Measurements from ENCODE around the gene TSPAN9. TPM values are rescaled to one million over a fixed set of nuclear protein-coding genes. Genes with fewer than 3 reads are reported as not detected.

The TSPAN9 gene
- total and polyA plus RNA-seq, 10 of the 15 experiments (the other 5 are each of a cell fraction or from before 2014, with no cell fraction given), result 0.03 to 1.0 (median 0.12) TPM; not detected in 5

DNA sequence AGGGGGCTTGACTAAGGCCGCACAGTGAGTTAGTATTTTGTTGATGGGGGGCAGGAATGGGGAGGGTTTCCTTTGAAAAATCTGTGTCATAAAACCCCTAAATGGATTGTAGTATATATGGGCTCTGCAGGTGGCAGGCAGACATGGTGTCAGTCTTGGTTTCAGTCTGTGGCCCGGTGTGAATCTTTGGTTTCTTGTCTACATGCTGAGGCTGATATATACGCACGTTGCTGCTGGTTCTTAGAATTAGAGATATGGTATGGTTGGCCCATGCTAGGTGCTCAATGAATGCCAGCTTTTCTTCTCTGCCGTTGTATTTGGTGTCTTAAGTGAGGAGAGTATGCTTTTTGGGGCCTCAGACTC is 73.1 kb downstream of the TSPAN9 start (continued):
- TF ChIP-seq, protein P1, sequence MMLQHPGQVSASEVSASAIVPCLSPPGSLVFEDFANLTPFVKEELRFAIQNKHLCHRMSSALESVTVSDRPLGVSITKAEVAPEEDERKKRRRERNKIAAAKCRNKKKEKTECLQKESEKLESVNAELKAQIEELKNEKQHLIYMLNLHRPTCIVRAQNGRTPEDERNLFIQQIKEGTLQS (IDR thresholded peaks at IDR 0.05; ENCODE audit: borderline replicate concordance, extremely low read depth, low read depth, low read length), result no peak
- TF ChIP-seq, protein P2, sequence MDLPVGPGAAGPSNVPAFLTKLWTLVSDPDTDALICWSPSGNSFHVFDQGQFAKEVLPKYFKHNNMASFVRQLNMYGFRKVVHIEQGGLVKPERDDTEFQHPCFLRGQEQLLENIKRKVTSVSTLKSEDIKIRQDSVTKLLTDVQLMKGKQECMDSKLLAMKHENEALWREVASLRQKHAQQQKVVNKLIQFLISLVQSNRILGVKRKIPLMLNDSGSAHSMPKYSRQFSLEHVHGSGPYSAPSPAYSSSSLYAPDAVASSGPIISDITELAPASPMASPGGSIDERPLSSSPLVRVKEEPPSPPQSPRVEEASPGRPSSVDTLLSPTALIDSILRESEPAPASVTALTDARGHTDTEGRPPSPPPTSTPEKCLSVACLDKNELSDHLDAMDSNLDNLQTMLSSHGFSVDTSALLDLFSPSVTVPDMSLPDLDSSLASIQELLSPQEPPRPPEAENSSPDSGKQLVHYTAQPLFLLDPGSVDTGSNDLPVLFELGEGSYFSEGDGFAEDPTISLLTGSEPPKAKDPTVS (IDR thresholded peaks at IDR 0.05; ENCODE audit: low read depth, low read length), result no peak
- TF ChIP-seq SPI1 (IDR thresholded peaks at IDR 0.05; ENCODE audit: borderline replicate concordance, insufficient read depth, low read depth, low read length) (no peak), ZNF274 (IDR thresholded peaks at IDR 0.05; ENCODE audit: insufficient read depth, insufficient read length) (no peak), POU2F2 (IDR thresholded peaks at IDR 0.05; ENCODE audit: borderline replicate concordance, low read depth, low read length) (no peak)
- TF ChIP-seq, protein P3, sequence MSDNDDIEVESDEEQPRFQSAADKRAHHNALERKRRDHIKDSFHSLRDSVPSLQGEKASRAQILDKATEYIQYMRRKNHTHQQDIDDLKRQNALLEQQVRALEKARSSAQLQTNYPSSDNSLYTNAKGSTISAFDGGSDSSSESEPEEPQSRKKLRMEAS (IDR thresholded peaks at IDR 0.05; ENCODE audit: low read depth, low read length), result no peak

DNA sequence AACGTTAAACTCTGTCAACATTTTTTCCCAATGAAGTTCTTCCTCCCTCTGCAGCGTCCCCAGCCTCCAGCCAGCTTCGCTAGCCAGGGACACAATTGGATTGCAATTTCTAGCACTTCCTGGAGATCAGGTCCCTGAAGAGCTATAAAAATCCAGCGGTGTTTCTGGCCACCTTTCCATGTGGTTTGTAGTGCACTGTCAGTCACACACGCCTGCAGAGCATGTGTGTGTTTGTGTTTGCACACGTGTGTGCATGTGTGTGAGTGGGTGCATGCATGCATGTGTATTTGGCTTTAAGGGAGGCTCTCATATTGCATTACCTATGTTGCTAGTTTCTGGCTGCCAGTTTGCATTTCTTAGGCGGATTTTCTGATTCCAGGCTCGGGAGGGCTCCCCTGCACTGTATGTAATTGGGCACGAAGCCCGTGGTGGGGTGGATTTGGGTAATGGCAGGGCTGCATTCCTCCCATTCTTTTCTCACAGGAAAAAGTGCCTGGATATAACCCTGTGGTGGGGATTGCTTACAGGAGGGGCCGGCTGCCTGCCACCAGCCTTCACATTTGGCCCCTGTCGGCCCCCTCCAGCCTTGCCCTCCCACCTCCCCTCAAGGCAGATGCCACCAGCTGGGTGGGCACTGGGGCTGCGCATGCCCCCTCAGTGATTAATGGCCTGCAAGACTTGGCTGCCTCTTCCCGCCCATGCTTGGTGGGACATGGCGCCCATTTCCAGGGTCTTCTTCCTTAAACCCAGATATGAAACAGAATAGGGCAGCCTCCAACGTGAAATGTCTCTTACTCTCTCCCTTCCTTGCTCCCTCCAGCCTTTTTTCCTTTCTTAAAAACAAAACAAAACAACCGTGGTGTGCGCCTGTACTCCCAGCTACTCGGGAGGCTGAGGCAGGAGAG is 74.0 kb downstream of the TSPAN9 start:
- POLR2A ChIA-PET, result no interaction called here
- H3K27me3 ChIP-seq (replicated peaks in 1 of 2; ENCODE audit: control insufficient read depth in 2 of 2, insufficient read depth in 2 of 2, low read length in 1 of 2), result peaks cover 4 to 12% of the 10 kb centered on the region in 2 experiments; a peak in 3 of 4 replicates
- DNase-seq (ENCODE audit: low read depth, low spot score) (no peak), FAIRE-seq (no peak), ATAC-seq (no peak)
- no peaks in the 10 kb centered on the region for H3K79me2 ChIP-seq (ENCODE audit: control insufficient read depth, insufficient read depth, low read length)
- H3K9me3 ChIP-seq (replicated peaks; ENCODE audit: control insufficient read depth, insufficient read depth, low read length), result no peaks in the 10 kb centered on the region
- in situ Hi-C loops (cut with MboI) (no loop called here), intact Hi-C loops (cut with micrococcal nuclease; ENCODE audit: unreplicated experiment) (no loop called here)
- RAD21 ChIA-PET (ENCODE audit: unreplicated experiment), result no interaction called here
- no peaks in the 10 kb centered on the region for H3K4me1 ChIP-seq (ENCODE audit: control insufficient read depth, insufficient read depth, low read length)
- H3K36me3 ChIP-seq (ENCODE audit: control insufficient read depth in 2 of 2, insufficient read depth in 2 of 2, low read length in 1 of 2), result no peaks in the 10 kb centered on the region
- no peak overlapping the region for H3K4me2 ChIP-seq (ENCODE audit: control insufficient read depth, insufficient read depth)
- H3K27ac ChIP-seq (ENCODE audit: control insufficient read depth, insufficient read depth), result no peak overlapping the region
- CTCF ChIA-PET, result no interaction called here
- H4K20me1 ChIP-seq (ENCODE audit: control insufficient read depth, insufficient read depth), result no peaks in the 10 kb centered on the region; the same call in 1 of the 2 replicates
- H2AFZ ChIP-seq (ENCODE audit: control insufficient read depth, low read depth, low read length), result no peak overlapping the region
- H3K9ac ChIP-seq (ENCODE audit: control insufficient read depth, insufficient read depth, low read length), result no peak overlapping the region
- no peak overlapping the region for H3K4me3 ChIP-seq
- WGBS (ENCODE audit: insufficient coverage, insufficient replicate concordance, low lambda C conversion rate, missing lambda C conversion rate), result 25% methylated on average over 19 of the region's 19 CpGs
- no TSS peak for BruUV-seq (replicated peaks)
- SMC1A ChIA-PET (ENCODE audit: uncharacterized antibody, unreplicated experiment), result no interaction called here
- TF ChIP-seq ZZZ3 (IDR thresholded peaks at IDR 0.05; ENCODE audit: control insufficient read depth, insufficient read length, low read depth), result no peak
- no peak for TF ChIP-seq SIX5 (IDR thresholded peaks at IDR 0.05; ENCODE audit: low read depth, low read length, severe bottlenecking)
- no peak for TF ChIP-seq SMARCA5 (IDR thresholded peaks at IDR 0.05)
- TF ChIP-seq CREM (IDR thresholded peaks at IDR 0.05; ENCODE audit: low read depth), result no peak
- TF ChIP-seq KLF5 (IDR thresholded peaks at IDR 0.05; ENCODE audit: partially characterized antibody), result no peak
- TF ChIP-seq, protein P4, sequence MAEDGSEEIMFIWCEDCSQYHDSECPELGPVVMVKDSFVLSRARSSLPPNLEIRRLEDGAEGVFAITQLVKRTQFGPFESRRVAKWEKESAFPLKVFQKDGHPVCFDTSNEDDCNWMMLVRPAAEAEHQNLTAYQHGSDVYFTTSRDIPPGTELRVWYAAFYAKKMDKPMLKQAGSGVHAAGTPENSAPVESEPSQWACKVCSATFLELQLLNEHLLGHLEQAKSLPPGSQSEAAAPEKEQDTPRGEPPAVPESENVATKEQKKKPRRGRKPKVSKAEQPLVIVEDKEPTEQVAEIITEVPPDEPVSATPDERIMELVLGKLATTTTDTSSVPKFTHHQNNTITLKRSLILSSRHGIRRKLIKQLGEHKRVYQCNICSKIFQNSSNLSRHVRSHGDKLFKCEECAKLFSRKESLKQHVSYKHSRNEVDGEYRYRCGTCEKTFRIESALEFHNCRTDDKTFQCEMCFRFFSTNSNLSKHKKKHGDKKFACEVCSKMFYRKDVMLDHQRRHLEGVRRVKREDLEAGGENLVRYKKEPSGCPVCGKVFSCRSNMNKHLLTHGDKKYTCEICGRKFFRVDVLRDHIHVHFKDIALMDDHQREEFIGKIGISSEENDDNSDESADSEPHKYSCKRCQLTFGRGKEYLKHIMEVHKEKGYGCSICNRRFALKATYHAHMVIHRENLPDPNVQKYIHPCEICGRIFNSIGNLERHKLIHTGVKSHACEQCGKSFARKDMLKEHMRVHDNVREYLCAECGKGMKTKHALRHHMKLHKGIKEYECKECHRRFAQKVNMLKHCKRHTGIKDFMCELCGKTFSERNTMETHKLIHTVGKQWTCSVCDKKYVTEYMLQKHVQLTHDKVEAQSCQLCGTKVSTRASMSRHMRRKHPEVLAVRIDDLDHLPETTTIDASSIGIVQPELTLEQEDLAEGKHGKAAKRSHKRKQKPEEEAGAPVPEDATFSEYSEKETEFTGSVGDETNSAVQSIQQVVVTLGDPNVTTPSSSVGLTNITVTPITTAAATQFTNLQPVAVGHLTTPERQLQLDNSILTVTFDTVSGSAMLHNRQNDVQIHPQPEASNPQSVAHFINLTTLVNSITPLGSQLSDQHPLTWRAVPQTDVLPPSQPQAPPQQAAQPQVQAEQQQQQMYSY (CRISPR knock-in tag; IDR thresholded peaks at IDR 0.05), result no peak
- no peak for TF ChIP-seq ZNF622 (IDR thresholded peaks at IDR 0.05)
